B cell (primary cell): ENCODE results near the gene NPC1.

Source experiments
- CTCF ChIP-seq: fragments of 200-600 bp; IDR thresholded peaks from one replicate; pipeline ENCODE4 v1.8.0; 2022; ENCODE audit warnings: antibody characterized with exemption, mild to moderate bottlenecking
- EZH2 ChIP-seq: IDR thresholded peaks from 2 replicates; pipeline ENCODE4 v1.6.1; 2012; ENCODE audit warnings: borderline replicate concordance, low read depth, mild to moderate bottlenecking, moderate library complexity, low read length; ENCODE audit not compliant: insufficient read depth, poor library complexity, severe bottlenecking

- TF ChIP-seq CTCF (peak; percentile 83), EZH2 (no peak)
Measured at GRCh38 chr18:23498877-23499276, 87.4 kb downstream of the NPC1 start.
